ENCODE results near the gene USP38.
"Not testable (repeated sequence)": the region's sequence is repeated elsewhere in the genome, so short reads cannot be mapped to it uniquely, and the experiment has no call there.

USP38 gene

GRCh38 chr4:143184503-143185252 lies at the start of gene USP38:
USP38 (plus strand) TSS chr4:143184917; CDS start chr4:143185451, 534 bp downstream.
- peak; percentile 93 for DNase-seq

- no peak for DNase-seq
These were observed 49.4 kb upstream of the USP38 start for GRCh38 chr4:143135358-143135757.

DNA sequence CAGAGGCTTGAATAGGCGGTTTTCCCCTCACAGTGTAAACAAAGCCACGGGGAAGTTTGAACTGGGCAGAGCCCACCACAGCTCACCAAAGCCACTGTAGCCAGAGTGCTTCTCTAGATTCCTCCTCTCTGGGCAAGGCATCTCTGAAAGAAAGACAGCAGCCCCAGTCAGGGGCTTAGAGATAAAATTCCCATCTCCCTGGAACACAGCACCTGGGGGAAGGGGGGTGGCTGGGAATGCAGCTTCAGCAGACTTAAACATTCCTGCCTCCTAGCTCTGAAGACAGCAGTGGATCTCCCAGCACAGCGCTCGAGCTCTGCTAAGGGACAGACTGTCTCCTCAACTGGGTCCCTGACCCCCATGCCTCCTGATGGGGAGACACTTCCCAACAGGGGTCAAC lies 44.0 kb upstream of the USP38 start:
- DNase-seq: no peak

DNA sequence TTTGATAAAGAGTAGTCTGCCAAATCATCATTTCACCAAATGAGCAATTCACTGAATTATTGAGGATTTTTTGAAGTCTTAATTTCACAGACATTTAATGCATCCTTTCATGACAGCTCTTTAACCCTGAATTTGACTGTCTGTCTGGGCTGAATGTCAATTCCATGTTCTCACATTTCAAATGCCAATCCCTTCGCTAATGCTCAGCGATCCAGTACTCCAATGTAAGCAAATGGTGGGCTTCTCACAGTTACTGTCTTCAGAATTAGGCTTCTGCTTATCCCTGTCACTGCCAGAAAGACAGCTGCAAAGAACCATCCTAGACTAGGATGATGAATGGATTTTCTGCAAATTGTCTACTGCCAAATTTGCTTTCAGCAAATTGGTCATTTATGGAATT lies 36.2 kb upstream of the USP38 start:
- no peak for DNase-seq

DNA sequence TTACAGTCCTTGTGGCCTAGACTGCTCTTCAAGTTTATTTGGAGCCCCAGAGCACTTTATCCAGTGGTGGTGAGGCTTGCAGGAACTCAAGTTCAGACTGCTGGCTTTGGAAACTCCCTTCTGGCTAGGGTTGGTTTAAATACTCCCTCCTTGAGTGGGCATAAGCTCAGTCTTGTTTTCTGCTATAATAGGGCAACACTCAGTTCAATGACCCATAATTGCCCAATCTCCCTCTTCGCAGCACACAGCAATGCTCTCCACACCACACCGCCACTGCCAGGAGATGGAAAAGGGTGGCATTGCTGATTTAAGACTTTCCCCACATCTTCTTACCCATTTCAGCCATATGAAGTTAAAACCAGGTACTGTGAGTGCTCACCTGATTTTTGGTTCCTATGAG lies 27.9 kb upstream of the USP38 start:
- no peak for DNase-seq

DNA sequence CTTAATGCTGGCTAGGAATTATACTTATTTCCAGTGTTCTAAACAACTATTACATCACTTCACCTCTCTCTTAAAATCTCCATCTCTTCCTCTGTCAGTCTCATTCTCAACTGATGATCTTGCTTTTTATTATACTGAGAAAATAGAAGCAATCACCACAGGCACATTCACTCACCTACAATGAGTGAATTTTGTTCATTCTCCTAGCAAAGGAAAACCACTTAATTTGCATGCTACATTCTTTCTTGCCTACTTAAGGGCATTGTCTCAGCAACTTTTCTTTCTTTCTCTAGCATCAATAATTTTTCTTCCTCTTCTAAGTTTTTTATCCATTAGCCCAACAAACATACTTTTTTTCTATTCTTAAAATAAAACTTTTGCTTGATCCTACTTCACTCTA lies 21.1 kb upstream of the USP38 start:
- no peak for DNase-seq

DNA sequence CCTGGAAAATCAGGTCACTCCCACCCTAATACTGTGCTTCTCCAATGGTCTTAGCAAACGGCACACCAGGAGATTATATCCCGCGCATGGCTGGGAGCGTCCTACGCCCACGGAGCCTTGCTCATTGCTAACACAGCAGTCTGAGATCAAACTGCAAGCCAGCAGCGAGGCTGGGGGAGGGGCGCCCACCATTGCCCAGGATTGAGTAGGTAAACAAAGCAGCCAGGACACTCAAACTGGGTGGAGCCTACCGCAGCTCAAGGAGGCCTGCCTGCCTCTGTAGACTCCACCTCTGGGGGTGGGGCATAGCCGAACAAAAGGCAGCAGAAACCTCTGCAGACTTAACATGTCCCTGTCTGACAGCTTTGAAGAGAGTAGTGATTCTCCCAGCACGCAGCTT lies 18.0 kb upstream of the USP38 start:
- DNase-seq: not testable (repeated sequence)

DNA sequence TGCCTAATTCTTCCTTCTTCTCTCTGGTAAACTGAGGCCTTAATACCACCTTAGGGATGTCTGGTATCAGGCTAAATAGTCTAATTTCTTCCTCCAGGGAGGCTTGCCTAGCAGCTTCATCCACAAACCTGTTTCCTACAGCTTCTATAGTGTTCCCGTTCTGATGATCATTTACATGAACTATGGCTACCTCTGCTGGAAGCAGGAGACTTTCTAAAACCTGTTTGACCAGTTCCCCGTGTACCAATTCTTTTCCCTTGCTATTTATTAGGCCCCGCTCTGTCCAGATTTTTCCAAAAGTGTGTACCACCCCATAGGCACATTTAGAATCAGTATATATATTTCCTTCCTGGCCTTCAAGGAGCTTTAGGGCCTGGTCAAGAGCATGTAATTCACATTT lies 5.8 kb upstream of the USP38 start:
- peak; percentile 74 for DNase-seq

DNA sequence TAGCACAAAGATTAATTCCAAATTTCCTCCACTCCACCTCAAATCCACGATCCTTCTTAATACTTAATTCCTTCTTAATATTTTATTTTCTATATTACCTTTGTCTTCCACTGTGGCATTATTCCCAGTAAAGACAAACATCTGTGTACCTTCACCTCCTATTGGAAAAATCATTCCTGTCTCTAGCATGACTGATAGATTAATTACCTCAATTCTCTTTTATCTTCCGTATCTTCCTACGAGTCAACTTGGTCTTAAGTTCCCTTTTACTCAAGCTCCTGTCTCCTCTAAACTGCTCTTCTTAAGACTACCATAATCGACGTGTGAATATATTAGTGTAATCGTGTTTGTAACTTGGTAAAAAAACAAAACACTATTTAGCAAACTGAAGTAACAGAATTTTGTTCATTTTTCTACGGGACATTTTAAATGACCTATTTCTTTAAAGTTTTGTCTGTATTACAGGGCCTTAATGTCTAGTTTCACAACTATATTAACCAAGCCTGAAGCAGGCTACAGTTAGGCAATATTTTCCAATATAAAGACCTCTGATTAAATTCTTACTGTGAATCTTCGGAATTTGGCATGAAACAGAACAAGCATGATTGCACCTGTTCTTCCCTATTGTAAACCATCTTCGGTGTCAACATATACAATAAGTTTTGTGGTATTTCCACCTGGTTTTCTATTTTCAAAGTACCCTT lies 1.1 kb upstream of the USP38 start:
- DNase-seq: peak; percentile 26

GRCh38 chr4:143184217-143184502 lies 557 bp upstream of the USP38 start:
- DNase-seq: peak; percentile 87

DNA sequence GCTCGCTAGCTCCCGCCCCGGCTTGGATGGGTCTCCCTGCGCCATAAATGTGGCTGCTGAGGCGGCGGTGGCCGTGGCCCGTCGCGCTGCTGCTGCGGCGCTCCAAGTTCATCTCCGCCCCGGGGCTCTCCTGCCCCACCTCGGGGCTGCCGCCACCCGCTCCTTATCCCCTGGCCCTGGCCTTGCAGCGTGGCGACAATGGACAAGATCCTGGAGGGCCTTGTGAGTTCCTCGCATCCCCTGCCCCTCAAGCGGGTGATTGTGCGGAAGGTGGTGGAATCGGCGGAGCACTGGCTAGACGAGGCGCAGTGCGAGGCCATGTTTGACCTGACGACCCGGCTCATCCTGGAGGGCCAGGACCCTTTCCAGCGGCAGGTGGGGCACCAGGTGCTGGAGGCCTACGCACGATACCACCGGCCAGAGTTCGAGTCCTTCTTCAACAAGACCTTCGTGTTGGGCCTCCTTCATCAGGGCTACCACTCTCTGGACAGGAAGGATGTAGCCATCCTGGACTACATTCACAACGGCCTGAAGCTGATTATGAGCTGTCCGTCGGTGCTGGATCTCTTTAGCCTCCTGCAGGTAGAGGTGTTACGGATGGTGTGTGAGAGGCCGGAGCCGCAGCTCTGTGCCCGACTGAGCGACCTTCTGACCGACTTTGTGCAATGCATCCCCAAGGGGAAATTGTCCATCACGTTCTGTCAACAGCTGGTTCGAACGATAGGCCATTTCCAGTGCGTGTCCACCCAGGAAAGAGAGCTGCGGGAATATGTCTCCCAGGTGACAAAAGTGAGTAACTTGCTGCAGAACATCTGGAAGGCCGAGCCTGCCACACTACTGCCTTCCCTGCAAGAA lies 763 bp downstream of the USP38 start:
- peak; percentile 68 for DNase-seq

- DNase-seq: no peak
These were observed 1.5 kb downstream of the USP38 start for GRCh38 chr4:143186212-143186611.

DNA sequence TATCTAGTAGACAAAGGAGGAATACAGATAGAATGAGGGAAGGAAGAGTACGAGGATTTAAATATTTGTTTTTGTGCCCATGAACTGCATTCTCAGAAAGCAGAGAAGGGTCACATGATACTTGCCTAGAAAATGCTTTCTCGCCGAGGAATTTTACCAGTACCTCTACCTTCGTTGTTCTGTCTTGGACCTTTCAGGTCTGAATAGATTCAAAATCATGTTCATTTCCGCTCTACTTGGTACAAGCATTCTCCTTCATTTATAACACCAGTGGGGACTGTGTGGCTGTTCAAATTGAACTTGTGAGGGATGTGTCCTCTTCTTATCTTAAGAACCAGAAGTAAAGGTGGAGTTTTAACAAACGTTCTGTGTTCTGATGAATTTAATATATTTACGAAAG lies 1.9 kb downstream of the USP38 start:
- DNase-seq: no peak

GRCh38 chr4:143188136-143189088 lies 3.7 kb downstream of the USP38 start:
- no peak for DNase-seq

DNA sequence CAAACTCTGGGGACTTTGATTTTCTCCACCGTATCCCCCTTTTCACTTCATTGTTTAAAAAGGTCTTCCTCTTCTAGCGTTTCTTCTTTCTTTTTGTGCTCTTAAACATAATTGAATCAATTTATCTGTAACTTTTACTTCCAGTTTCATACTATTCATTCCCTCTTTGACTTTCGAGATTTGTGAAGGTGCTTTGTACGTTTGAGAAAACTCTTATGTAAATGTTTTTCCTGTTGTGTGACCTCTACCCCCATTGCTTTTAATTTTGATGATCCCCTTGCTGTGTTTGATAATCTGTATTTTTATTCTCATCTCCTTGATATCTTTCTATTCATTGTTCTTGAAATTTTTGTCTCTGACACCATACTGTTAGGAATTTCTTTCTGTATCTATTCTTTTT lies 4.8 kb downstream of the USP38 start:
- DNase-seq: no peak

DNA sequence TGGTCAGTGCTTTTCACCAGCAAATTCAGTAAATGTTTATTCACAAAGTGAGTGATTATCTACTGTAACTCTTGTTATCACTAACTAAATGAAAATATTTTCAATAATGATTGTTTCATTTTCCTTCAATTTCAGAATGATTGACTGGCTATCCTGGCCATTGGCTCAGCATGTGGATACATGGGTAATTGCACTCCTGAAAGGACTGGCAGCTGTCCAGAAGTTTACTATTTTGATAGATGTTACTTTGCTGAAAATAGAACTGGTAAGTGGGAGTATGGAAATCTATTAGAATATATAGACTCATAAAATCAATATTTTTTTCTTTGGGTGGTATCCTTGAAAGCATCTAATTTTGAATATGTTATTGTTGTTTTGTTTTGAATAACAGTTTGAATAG lies 10.9 kb downstream of the USP38 start:
- no peak for DNase-seq

DNA sequence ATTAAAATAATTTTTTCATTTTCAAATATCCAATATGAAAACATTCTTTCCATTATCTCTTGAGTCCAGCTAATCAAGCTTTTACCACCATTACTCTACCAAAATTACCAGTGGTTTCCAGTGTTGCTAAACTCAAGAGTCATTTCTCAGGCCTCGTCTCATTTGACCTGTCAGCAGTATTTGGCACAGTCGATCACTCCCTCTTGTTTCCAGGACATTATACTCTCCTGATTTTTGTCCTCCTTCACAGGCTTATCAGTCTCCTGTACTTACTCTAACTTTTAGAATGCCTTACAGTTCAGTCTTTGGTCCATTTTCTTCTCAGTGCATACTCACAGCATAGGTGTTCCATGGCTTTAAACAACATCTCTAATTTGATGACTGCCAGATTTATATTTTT lies 11.6 kb downstream of the USP38 start:
- no peak for DNase-seq

GRCh38 chr4:143199503-143199902 lies 14.8 kb downstream of the USP38 start:
- no peak for DNase-seq

GRCh38 chr4:143202824-143203223 lies 18.1 kb downstream of the USP38 start:
- no peak for DNase-seq

DNA sequence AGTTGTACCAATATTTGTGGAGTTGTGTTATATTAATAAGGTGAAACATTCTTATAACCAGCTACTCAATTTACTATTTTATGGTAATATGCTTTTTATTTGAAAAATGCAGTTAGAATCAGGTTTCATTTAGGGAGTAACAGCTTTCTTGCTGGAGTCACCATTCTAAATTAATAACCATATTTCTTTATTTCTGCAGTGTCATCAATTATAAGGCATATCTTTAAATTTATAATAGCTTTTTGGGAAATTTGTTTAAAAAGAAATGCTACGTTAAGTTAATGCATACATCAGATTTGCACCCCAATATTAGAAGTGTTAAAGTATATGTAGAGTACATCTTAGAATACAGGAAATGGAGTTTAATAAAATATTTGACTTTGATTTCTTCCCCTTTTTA lies 18.9 kb downstream of the USP38 start:
- no peak for DNase-seq

- DNase-seq: no peak
These were observed 22.8 kb downstream of the USP38 start for GRCh38 chr4:143207555-143207954.

- DNase-seq: no peak
These were observed 27.8 kb downstream of the USP38 start for GRCh38 chr4:143212566-143212965.

- no peak for DNase-seq
These were observed 31.2 kb downstream of the USP38 start for GRCh38 chr4:143215873-143216272.

All from NCI-H526 treated with DMSO at 0.1 percent for 48 hours (cell line).